HG03565 (cell line): Measurements from ENCODE around the gene PLCB4.

Experiments
- ATAC-seq: cut with Tn5 transposase; IDR thresholded peaks from one replicate; pipeline ENCODE4 v1.9.1; 2021; ENCODE audit warnings: mild to moderate bottlenecking, moderate library complexity; ENCODE audit not compliant: unreplicated experiment

Gene PLCB4

GRCh38 chr20:9166153-9166780 lies 97.4 kb downstream of the PLCB4 start:
- ATAC-seq, result no peak

GRCh38 chr20:9169409-9169808 lies 100.5 kb downstream of the PLCB4 start:
- ATAC-seq, result no peak

- ATAC-seq, result no peak
These were observed 104.0 kb downstream of the PLCB4 start for GRCh38 chr20:9172851-9173250.

- no peak for ATAC-seq
These were observed 108.4 kb downstream of the PLCB4 start for GRCh38 chr20:9177278-9177677.

GRCh38 chr20:9179193-9179802 lies 110.4 kb downstream of the PLCB4 start:
- no peak for ATAC-seq

- no peak for ATAC-seq
These were observed 111.0 kb downstream of the PLCB4 start for GRCh38 chr20:9179867-9180266.

- ATAC-seq, result no peak
These were observed 111.8 kb downstream of the PLCB4 start for GRCh38 chr20:9180481-9181257.

GRCh38 chr20:9185511-9185910 lies 116.6 kb downstream of the PLCB4 start:
- ATAC-seq, result no peak

GRCh38 chr20:9186396-9186795 lies 117.5 kb downstream of the PLCB4 start:
- ATAC-seq, result no peak

- no peak for ATAC-seq
These were observed 126.1 kb downstream of the PLCB4 start for GRCh38 chr20:9195031-9195430.

GRCh38 chr20:9196110-9196509 lies 127.2 kb downstream of the PLCB4 start:
- no peak for ATAC-seq

GRCh38 chr20:9198460-9198859 lies 129.6 kb downstream of the PLCB4 start:
- no peak for ATAC-seq

GRCh38 chr20:9200196-9200595 lies 131.3 kb downstream of the PLCB4 start:
- ATAC-seq, result no peak

- no peak for ATAC-seq
These were observed 131.7 kb downstream of the PLCB4 start for GRCh38 chr20:9200620-9201019.

- no peak for ATAC-seq
These were observed 133.7 kb downstream of the PLCB4 start for GRCh38 chr20:9202420-9203080.

- ATAC-seq, result no peak
These were observed 134.2 kb downstream of the PLCB4 start for GRCh38 chr20:9203081-9203447.

GRCh38 chr20:9204979-9205378 lies 136.1 kb downstream of the PLCB4 start:
- no peak for ATAC-seq

GRCh38 chr20:9206486-9206885 lies 137.6 kb downstream of the PLCB4 start:
- no peak for ATAC-seq

GRCh38 chr20:9207253-9207652 lies 138.4 kb downstream of the PLCB4 start:
- ATAC-seq, result no peak

GRCh38 chr20:9210356-9210755 lies 141.5 kb downstream of the PLCB4 start:
- ATAC-seq, result no peak

- ATAC-seq, result no peak
These were observed 142.3 kb downstream of the PLCB4 start for GRCh38 chr20:9211016-9211760.
